Mesenchymal stem cell (in vitro differentiated cells and primary cell): Measurements from ENCODE around the gene ATP6V0E2.

Experiments
- DNase-seq: peaks from one replicate; pipeline ENCODE4 v3.0.0-alpha.2; 2013
- H2AFZ ChIP-seq: one replicate; pipeline ENCODE4 v1.6.1; 2013; ENCODE audit warnings: low read depth, mild to moderate bottlenecking, control low read depth, inconsistent platforms, low read length, moderate library complexity
- H2AK5ac ChIP-seq: 2 replicates; pipeline ENCODE4 v1.6.1; 2013; ENCODE audit warnings: low read length, moderate library complexity, mild to moderate bottlenecking, inconsistent platforms; ENCODE audit not compliant: severe bottlenecking
- H2BK120ac ChIP-seq: one replicate; pipeline ENCODE4 v1.6.1; 2013; ENCODE audit warnings: low read depth, mild to moderate bottlenecking, inconsistent platforms, low read length, moderate library complexity
- H2BK12ac ChIP-seq, 2 experiments: one replicate each; pipeline ENCODE4 v1.6.1; 2013; ENCODE audit warnings: inconsistent platforms in 2 of 2, low read length in 2 of 2, mild to moderate bottlenecking in 2 of 2, moderate library complexity in 2 of 2, control low read depth in 1 of 2
- H2BK15ac ChIP-seq: one replicate; pipeline ENCODE4 v1.6.1; 2013; ENCODE audit warnings: mild to moderate bottlenecking, low read depth, inconsistent platforms; ENCODE audit not compliant: poor library complexity, severe bottlenecking
- H2BK5ac ChIP-seq: 2 replicates; pipeline ENCODE4 v1.6.1; 2013; ENCODE audit warnings: low read depth, mild to moderate bottlenecking, low read length, control low read depth, inconsistent platforms; ENCODE audit not compliant: poor library complexity, severe bottlenecking
- H3K14ac ChIP-seq, 2 experiments: one replicate each; pipeline ENCODE4 v1.6.1; 2013; ENCODE audit warnings: inconsistent platforms in 2 of 2, low read length in 2 of 2, control low read depth in 1 of 2, mild to moderate bottlenecking in 1 of 2, moderate library complexity in 1 of 2
- H3K18ac ChIP-seq, 2 experiments: one replicate each; pipeline ENCODE4 v1.6.1; 2013; ENCODE audit warnings: inconsistent platforms in 2 of 2, low read length in 2 of 2, control low read depth in 1 of 2, low read depth in 1 of 2, mild to moderate bottlenecking in 1 of 2
- H3K23ac ChIP-seq, 2 experiments: one replicate each; pipeline ENCODE4 v1.6.1; 2013; ENCODE audit warnings: inconsistent platforms in 2 of 2, low read length in 2 of 2, mild to moderate bottlenecking in 2 of 2, moderate library complexity in 2 of 2, control low read depth in 1 of 2
- H3K27ac ChIP-seq: 2 replicates; pipeline ENCODE4 v1.5.1; 2013; ENCODE audit warnings: mild to moderate bottlenecking, moderate library complexity, low read length, control low read depth, inconsistent platforms; ENCODE audit not compliant: poor library complexity, severe bottlenecking
- H3K27me3 ChIP-seq, 2 experiments: 2 replicates each; pipeline versions ENCODE4 v1.6.1 to v1.7.0; 2013; ENCODE audit warnings: low read length in 2 of 2, mild to moderate bottlenecking in 2 of 2, moderate library complexity in 2 of 2, control low read depth in 1 of 2, inconsistent platforms in 1 of 2; ENCODE audit not compliant: control insufficient read depth in 1 of 2, insufficient read depth in 1 of 2
- H3K36me3 ChIP-seq, 2 experiments: 2 replicates each; pipeline versions ENCODE4 v1.6.1 to v1.7.0; 2013; ENCODE audit warnings: low read length in 2 of 2, control low read depth in 1 of 2, inconsistent platforms in 1 of 2, low read depth in 1 of 2, mild to moderate bottlenecking in 1 of 2; ENCODE audit not compliant: insufficient read depth in 2 of 2, control insufficient read depth in 1 of 2
- H3K4ac ChIP-seq, 2 experiments: one replicate each; pipeline ENCODE4 v1.6.1; 2013; ENCODE audit warnings: inconsistent platforms in 2 of 2, low read length in 2 of 2, mild to moderate bottlenecking in 2 of 2, moderate library complexity in 2 of 2, control low read depth in 1 of 2, low read depth in 1 of 2
- H3K4me1 ChIP-seq: 2 replicates; pipeline ENCODE4 v1.6.1; 2013; ENCODE audit warnings: low read depth, low read length, control low read depth; ENCODE audit not compliant: control insufficient read depth, insufficient read depth
- H3K4me2 ChIP-seq: 2 replicates; pipeline ENCODE4 v1.6.1; 2013; ENCODE audit warnings: low read length, mild to moderate bottlenecking, inconsistent platforms; ENCODE audit not compliant: poor library complexity, severe bottlenecking
- H3K4me3 ChIP-seq, 2 experiments: 2 replicates each; pipeline versions ENCODE4 v1.5.1 to v1.7.0; 2013; ENCODE audit warnings: low read length in 2 of 2, mild to moderate bottlenecking in 2 of 2, control low read depth in 1 of 2, low read depth in 1 of 2; ENCODE audit not compliant: insufficient read depth in 1 of 2
- H3K79me1 ChIP-seq: replicated peaks from 2 replicates; pipeline ENCODE4 v1.6.1; 2013; ENCODE audit warnings: mild to moderate bottlenecking, control low read depth, low read length, inconsistent platforms; ENCODE audit not compliant: poor library complexity, severe bottlenecking
- H3K9ac ChIP-seq: 2 replicates; pipeline ENCODE4 v1.7.0; 2013; ENCODE audit warnings: mild to moderate bottlenecking, low read length, moderate library complexity
- H3K9me3 ChIP-seq: 2 replicates; pipeline ENCODE4 v1.7.0; 2013; ENCODE audit warnings: mild to moderate bottlenecking, low read length; ENCODE audit not compliant: control insufficient read depth
- H4K8ac ChIP-seq: one replicate; pipeline ENCODE4 v1.6.1; 2013; ENCODE audit warnings: inconsistent platforms, mild to moderate bottlenecking, low read length, moderate library complexity
- H4K91ac ChIP-seq: one replicate; pipeline ENCODE4 v1.6.1; 2013; ENCODE audit warnings: mild to moderate bottlenecking, low read length, inconsistent platforms
- WGBS: methylation state at CpG from one replicate; pipeline ENCODE4 v1.1.7; 2013; ENCODE audit warnings: mixed read lengths; 5-methylcytosine and 5-hydroxymethylcytosine counted together

The ATP6V0E2 gene

GRCh38 chr7:149861728-149862045, 12.1 kb upstream of the ATP6V0E2 start:
- Histone ChIP-seq H3K4me2 (no peak overlapping the region), H3K79me1 (no peaks in the 10 kb centered on the region), H4K8ac (no peak overlapping the region), H3K9ac (no peak overlapping the region), H2BK15ac (no peak overlapping the region), H2BK120ac (no peak overlapping the region), H4K91ac (peak overlapping the region; percentile 43), H3K27me3 (no peaks in the 10 kb centered on the region), H3K4ac (no peak overlapping the region), H3K36me3 (peaks cover 43 to 52% of the 10 kb centered on the region in 2 experiments), H3K4me3 (no peak overlapping the region), H3K9me3 (no peaks in the 10 kb centered on the region), H3K27ac (no peak overlapping the region), H2BK12ac (no peak overlapping the region), H2BK5ac (no peak overlapping the region), H3K4me1 (peaks cover 3% of the 10 kb centered on the region), H2AFZ (no peak overlapping the region), H3K18ac (no peak overlapping the region), H3K14ac (no peak overlapping the region), H2AK5ac (no peak overlapping the region), H3K23ac (no peak overlapping the region)
- 96% methylated on average over 16 of the region's 16 CpGs for WGBS
- no peak for DNase-seq

- no peak overlapping the region for H2AFZ ChIP-seq
- WGBS, result 89% methylated on average over 18 of the region's 18 CpGs
- no peak overlapping the region for H2BK5ac ChIP-seq
- no peak overlapping the region for H3K27ac ChIP-seq
- H3K36me3 ChIP-seq, result peaks cover 43 to 55% of the 10 kb centered on the region in 2 experiments
- no peak overlapping the region for H2BK15ac ChIP-seq
- no peak overlapping the region for H4K8ac ChIP-seq
- no peak overlapping the region for H3K4me2 ChIP-seq
- H3K4me1 ChIP-seq, result peaks cover 3% of the 10 kb centered on the region
- H3K27me3 ChIP-seq, result no peaks in the 10 kb centered on the region
- H2BK12ac ChIP-seq, result no peak overlapping the region
- no peaks in the 10 kb centered on the region for H3K9me3 ChIP-seq
- H3K4me3 ChIP-seq, result no peak overlapping the region
- H3K14ac ChIP-seq, result no peak overlapping the region
- no peaks in the 10 kb centered on the region for H3K79me1 ChIP-seq
- DNase-seq, result no peak
- H2AK5ac ChIP-seq, result no peak overlapping the region
- H3K18ac ChIP-seq, result no peak overlapping the region
- no peak overlapping the region for H3K23ac ChIP-seq
- no peak overlapping the region for H2BK120ac ChIP-seq
- H4K91ac ChIP-seq, result no peak overlapping the region
- no peak overlapping the region for H3K9ac ChIP-seq
- H3K4ac ChIP-seq, result no peak overlapping the region
These were observed 11.6 kb upstream of the ATP6V0E2 start for GRCh38 chr7:149862156-149862555.

GRCh38 chr7:149863500-149863899, 10.3 kb upstream of the ATP6V0E2 start:
- Histone ChIP-seq H2BK5ac (no peak overlapping the region), H3K4ac (no peak overlapping the region), H3K27me3 (no peaks in the 10 kb centered on the region), H2BK15ac (no peak overlapping the region), H2BK120ac (no peak overlapping the region), H3K9me3 (no peaks in the 10 kb centered on the region), H4K8ac (no peak overlapping the region), H3K4me1 (peaks cover 3% of the 10 kb centered on the region), H3K9ac (no peak overlapping the region), H3K36me3 (peaks cover 43 to 57% of the 10 kb centered on the region in 2 experiments), H3K23ac (no peak overlapping the region), H3K4me3 (no peak overlapping the region), H3K27ac (no peak overlapping the region), H3K4me2 (no peak overlapping the region), H4K91ac (no peak overlapping the region), H2BK12ac (no peak overlapping the region), H2AFZ (no peak overlapping the region), H3K79me1 (no peaks in the 10 kb centered on the region), H3K18ac (no peak overlapping the region), H3K14ac (no peak overlapping the region), H2AK5ac (no peak overlapping the region)
- WGBS, result 96% methylated on average over 4 of the region's 4 CpGs
- no peak for DNase-seq

GRCh38 chr7:149864023-149864422, 9.7 kb upstream of the ATP6V0E2 start:
- H3K14ac ChIP-seq, result no peak overlapping the region
- H3K4me3 ChIP-seq, result no peak overlapping the region
- H4K91ac ChIP-seq, result no peak overlapping the region
- no peak overlapping the region for H2BK15ac ChIP-seq
- no peak overlapping the region for H2BK5ac ChIP-seq
- no peaks in the 10 kb centered on the region for H3K9me3 ChIP-seq
- no peaks in the 10 kb centered on the region for H3K27me3 ChIP-seq
- H2AFZ ChIP-seq, result no peak overlapping the region
- H3K4me2 ChIP-seq, result no peak overlapping the region
- no peak overlapping the region for H4K8ac ChIP-seq
- WGBS, result 80% methylated on average over 8 of the region's 8 CpGs
- H2AK5ac ChIP-seq, result no peak overlapping the region
- H3K23ac ChIP-seq, result no peak overlapping the region
- H3K4me1 ChIP-seq, result peaks cover 3% of the 10 kb centered on the region
- no peaks in the 10 kb centered on the region for H3K79me1 ChIP-seq
- peaks cover 43 to 61% of the 10 kb centered on the region in 2 experiments for H3K36me3 ChIP-seq
- DNase-seq, result no peak
- H3K18ac ChIP-seq, result no peak overlapping the region
- no peak overlapping the region for H2BK12ac ChIP-seq
- H3K4ac ChIP-seq, result no peak overlapping the region
- no peak overlapping the region for H2BK120ac ChIP-seq
- H3K9ac ChIP-seq, result no peak overlapping the region
- H3K27ac ChIP-seq, result no peak overlapping the region
